ENCODE results near the gene HDAC4.

The HDAC4 gene

GRCh38 chr2:239195318-239195871 is 205.4 kb downstream of the HDAC4 start:
- Histone ChIP-seq H4K8ac (ENCODE audit: low read depth, low read length) (no peak overlapping the region), H3K23ac (ENCODE audit: low read length) (no peak overlapping the region), H3K18ac (ENCODE audit: low read length) (no peak overlapping the region), H3K27me3 (ENCODE audit: insufficient read depth, low read length) (no peaks in the 10 kb centered on the region), H3K4me2 (ENCODE audit: low read length) (no peak overlapping the region), H4K12ac (ENCODE audit: low read depth, low read length) (no peak overlapping the region), H3K9ac (ENCODE audit: low read length) (no peak overlapping the region), H3K79me1 (ENCODE audit: low read length) (no peaks in the 10 kb centered on the region), H3K4me3 (ENCODE audit: low read depth, low read length) (no peak overlapping the region), H3K14ac (ENCODE audit: low read length) (no peak overlapping the region), H4K91ac (ENCODE audit: low read depth, low read length) (no peak overlapping the region), H3K79me2 (ENCODE audit: control insufficient read depth, insufficient read depth, low read length, poor library complexity) (no peaks in the 10 kb centered on the region), H3K9me3 (ENCODE audit: insufficient read depth, low read depth, low read length) (no peaks in the 10 kb centered on the region), H2BK12ac (ENCODE audit: low read length) (no peak overlapping the region), H2AFZ (ENCODE audit: insufficient read depth, low read length, poor library complexity) (no peak overlapping the region), H3K4ac (ENCODE audit: low read depth, low read length) (no peak overlapping the region), H3K27ac (ENCODE audit: low read depth, low read length) (no peak overlapping the region), H3K4me1 (ENCODE audit: control insufficient read depth in 1 of 2, insufficient read depth in 2 of 2, low read length in 2 of 2) (peaks cover 2 to 3% of the 10 kb centered on the region in 2 experiments), H2BK120ac (ENCODE audit: insufficient read depth, low read length, poor library complexity) (no peak overlapping the region), H3K36me3 (ENCODE audit: control insufficient read depth in 1 of 2, insufficient read depth in 2 of 2, low read length in 2 of 2) (no peaks in the 10 kb centered on the region), H2AK5ac (ENCODE audit: low read length) (no peak overlapping the region), H2BK5ac (ENCODE audit: low read depth, low read length, poor library complexity) (no peak overlapping the region)
- no CpG with 5 or more reads among the region's 15 CpGs for WGBS (ENCODE audit: extremely low coverage, insufficient coverage, insufficient read length)
- no peak for DNase-seq

- Histone ChIP-seq H4K12ac (ENCODE audit: low read depth, low read length) (no peak overlapping the region), H3K9me3 (ENCODE audit: insufficient read depth, low read depth, low read length) (no peaks in the 10 kb centered on the region), H4K8ac (ENCODE audit: low read depth, low read length) (no peak overlapping the region), H2BK120ac (ENCODE audit: insufficient read depth, low read length, poor library complexity) (no peak overlapping the region), H3K4me2 (ENCODE audit: low read length) (no peak overlapping the region), H2BK5ac (ENCODE audit: low read depth, low read length, poor library complexity) (no peak overlapping the region), H3K36me3 (ENCODE audit: control insufficient read depth in 1 of 2, insufficient read depth in 2 of 2, low read length in 2 of 2) (no peaks in the 10 kb centered on the region), H3K79me2 (ENCODE audit: control insufficient read depth, insufficient read depth, low read length, poor library complexity) (no peaks in the 10 kb centered on the region), H3K79me1 (ENCODE audit: low read length) (no peaks in the 10 kb centered on the region), H2AK5ac (ENCODE audit: low read length) (no peak overlapping the region), H3K27me3 (ENCODE audit: insufficient read depth, low read length) (no peaks in the 10 kb centered on the region), H2AFZ (ENCODE audit: insufficient read depth, low read length, poor library complexity) (no peak overlapping the region), H3K9ac (ENCODE audit: low read length) (no peak overlapping the region), H3K23ac (ENCODE audit: low read length) (no peak overlapping the region), H3K14ac (ENCODE audit: low read length) (no peak overlapping the region), H2BK12ac (ENCODE audit: low read length) (no peak overlapping the region), H3K4ac (ENCODE audit: low read depth, low read length) (no peak overlapping the region), H3K27ac (ENCODE audit: low read depth, low read length) (no peak overlapping the region), H3K4me1 (ENCODE audit: control insufficient read depth in 1 of 2, insufficient read depth in 2 of 2, low read length in 2 of 2) (peaks cover 2 to 3% of the 10 kb centered on the region in 2 experiments), H3K18ac (ENCODE audit: low read length) (no peak overlapping the region), H3K4me3 (ENCODE audit: low read depth, low read length) (no peak overlapping the region), H4K91ac (ENCODE audit: low read depth, low read length) (no peak overlapping the region)
- no peak for DNase-seq
- WGBS (ENCODE audit: extremely low coverage, insufficient coverage, insufficient read length): no CpG with 5 or more reads among the region's 23 CpGs
Observed at GRCh38 chr2:239194731-239195317, 206.0 kb downstream of the HDAC4 start.

- Histone ChIP-seq H4K91ac (ENCODE audit: low read depth, low read length) (no peak overlapping the region), H3K4me3 (ENCODE audit: low read depth, low read length) (no peak overlapping the region), H3K14ac (ENCODE audit: low read length) (no peak overlapping the region), H2BK12ac (ENCODE audit: low read length) (no peak overlapping the region), H2AK5ac (ENCODE audit: low read length) (no peak overlapping the region), H4K8ac (ENCODE audit: low read depth, low read length) (no peak overlapping the region), H3K23ac (ENCODE audit: low read length) (no peak overlapping the region), H2BK120ac (ENCODE audit: insufficient read depth, low read length, poor library complexity) (no peak overlapping the region), H3K9me3 (ENCODE audit: insufficient read depth, low read depth, low read length) (peaks cover 2% of the 10 kb centered on the region), H3K18ac (ENCODE audit: low read length) (no peak overlapping the region), H3K27ac (ENCODE audit: low read depth, low read length) (no peak overlapping the region), H3K9ac (ENCODE audit: low read length) (no peak overlapping the region), H3K79me1 (ENCODE audit: low read length) (no peaks in the 10 kb centered on the region), H3K4ac (ENCODE audit: low read depth, low read length) (no peak overlapping the region), H2BK5ac (ENCODE audit: low read depth, low read length, poor library complexity) (no peak overlapping the region), H2AFZ (ENCODE audit: insufficient read depth, low read length, poor library complexity) (no peak overlapping the region), H4K12ac (ENCODE audit: low read depth, low read length) (no peak overlapping the region), H3K27me3 (ENCODE audit: insufficient read depth, low read length) (no peaks in the 10 kb centered on the region), H3K36me3 (ENCODE audit: control insufficient read depth in 1 of 2, insufficient read depth in 2 of 2, low read length in 2 of 2) (peaks cover 4% of the 10 kb centered on the region in 2 experiments), H3K4me2 (ENCODE audit: low read length) (no peak overlapping the region), H3K79me2 (ENCODE audit: control insufficient read depth, insufficient read depth, low read length, poor library complexity) (no peaks in the 10 kb centered on the region), H3K4me1 (ENCODE audit: control insufficient read depth in 1 of 2, insufficient read depth in 2 of 2, low read length in 2 of 2) (peaks cover 2 to 3% of the 10 kb centered on the region in 2 experiments)
- WGBS (ENCODE audit: extremely low coverage, insufficient coverage, insufficient read length): no CpG with 5 or more reads among the region's 17 CpGs
- no peak for DNase-seq
Observed at GRCh38 chr2:239193925-239194677, 206.7 kb downstream of the HDAC4 start.

GRCh38 chr2:239193401-239193811 is 207.4 kb downstream of the HDAC4 start:
- H2BK12ac ChIP-seq (ENCODE audit: low read length): no peak overlapping the region
- H3K27me3 ChIP-seq (ENCODE audit: insufficient read depth, low read length): no peaks in the 10 kb centered on the region
- H3K27ac ChIP-seq (ENCODE audit: low read depth, low read length): no peak overlapping the region
- H3K14ac ChIP-seq (ENCODE audit: low read length): no peak overlapping the region
- no peak overlapping the region for H2BK120ac ChIP-seq (ENCODE audit: insufficient read depth, low read length, poor library complexity)
- H4K91ac ChIP-seq (ENCODE audit: low read depth, low read length): no peak overlapping the region
- H3K4ac ChIP-seq (ENCODE audit: low read depth, low read length): no peak overlapping the region
- H3K23ac ChIP-seq (ENCODE audit: low read length): no peak overlapping the region
- H4K8ac ChIP-seq (ENCODE audit: low read depth, low read length): no peak overlapping the region
- no peak overlapping the region for H2AFZ ChIP-seq (ENCODE audit: insufficient read depth, low read length, poor library complexity)
- H3K9ac ChIP-seq (ENCODE audit: low read length): no peak overlapping the region
- no peak overlapping the region for H3K4me3 ChIP-seq (ENCODE audit: low read depth, low read length)
- no peak overlapping the region for H2BK5ac ChIP-seq (ENCODE audit: low read depth, low read length, poor library complexity)
- H3K9me3 ChIP-seq (ENCODE audit: insufficient read depth, low read depth, low read length): peaks cover 6% of the 10 kb centered on the region
- H3K36me3 ChIP-seq (ENCODE audit: control insufficient read depth in 1 of 2, insufficient read depth in 2 of 2, low read length in 2 of 2): peaks cover 8% of the 10 kb centered on the region in 2 experiments
- no peak for DNase-seq
- H3K4me1 ChIP-seq (ENCODE audit: control insufficient read depth in 1 of 2, insufficient read depth in 2 of 2, low read length in 2 of 2): peaks cover 2 to 3% of the 10 kb centered on the region in 2 experiments
- H3K79me2 ChIP-seq (ENCODE audit: control insufficient read depth, insufficient read depth, low read length, poor library complexity): no peaks in the 10 kb centered on the region
- no peak overlapping the region for H3K4me2 ChIP-seq (ENCODE audit: low read length)
- no peak overlapping the region for H3K18ac ChIP-seq (ENCODE audit: low read length)
- WGBS (ENCODE audit: extremely low coverage, insufficient coverage, insufficient read length): no CpG with 5 or more reads among the region's 12 CpGs
- H4K12ac ChIP-seq (ENCODE audit: low read depth, low read length): no peak overlapping the region
- no peaks in the 10 kb centered on the region for H3K79me1 ChIP-seq (ENCODE audit: low read length)
- no peak overlapping the region for H2AK5ac ChIP-seq (ENCODE audit: low read length)
